ENCODE measurements around the gene DCAF12.

GRCh38 chr9:34047864-34048726 is 78.4 kb downstream of the DCAF12 start:
- TF ChIP-seq CTCF (CRISPR knock-in tag; IDR thresholded peaks at IDR 0.05) (no peak), POLR2AphosphoS5 (IDR thresholded peaks at IDR 0.05; ENCODE audit: low read depth, low read length) (no peak), CBFB (CRISPR knock-in tag; IDR thresholded peaks at IDR 0.05) (no peak), CREM (IDR thresholded peaks at IDR 0.05) (no peak), CREM (CRISPR knock-in tag; IDR thresholded peaks at IDR 0.05) (no peak), ZNF75D (CRISPR knock-in tag; IDR thresholded peaks at IDR 0.05; ENCODE audit: borderline replicate concordance) (no peak), SMARCE1 (IDR thresholded peaks at IDR 0.05; ENCODE audit: borderline replicate concordance) (no peak), ZNF780A (CRISPR knock-in tag; IDR thresholded peaks at IDR 0.05) (no peak), HMGA1 (CRISPR knock-in tag; conservative IDR thresholded peaks at IDR 0.05) (no peak), REST (IDR thresholded peaks at IDR 0.05; ENCODE audit: borderline replicate concordance in 1 of 2, low read depth in 1 of 2, low read length in 2 of 2) (no peak), POLR2A (IDR thresholded peaks at IDR 0.05; ENCODE audit: insufficient read depth in 1 of 2, low read depth in 2 of 2, low read length in 2 of 2) (no peak), ZNF589 (CRISPR knock-in tag; conservative IDR thresholded peaks at IDR 0.05) (no peak)
